ENCODE measurements around the gene PTPRC.

Gene PTPRC

DNA sequence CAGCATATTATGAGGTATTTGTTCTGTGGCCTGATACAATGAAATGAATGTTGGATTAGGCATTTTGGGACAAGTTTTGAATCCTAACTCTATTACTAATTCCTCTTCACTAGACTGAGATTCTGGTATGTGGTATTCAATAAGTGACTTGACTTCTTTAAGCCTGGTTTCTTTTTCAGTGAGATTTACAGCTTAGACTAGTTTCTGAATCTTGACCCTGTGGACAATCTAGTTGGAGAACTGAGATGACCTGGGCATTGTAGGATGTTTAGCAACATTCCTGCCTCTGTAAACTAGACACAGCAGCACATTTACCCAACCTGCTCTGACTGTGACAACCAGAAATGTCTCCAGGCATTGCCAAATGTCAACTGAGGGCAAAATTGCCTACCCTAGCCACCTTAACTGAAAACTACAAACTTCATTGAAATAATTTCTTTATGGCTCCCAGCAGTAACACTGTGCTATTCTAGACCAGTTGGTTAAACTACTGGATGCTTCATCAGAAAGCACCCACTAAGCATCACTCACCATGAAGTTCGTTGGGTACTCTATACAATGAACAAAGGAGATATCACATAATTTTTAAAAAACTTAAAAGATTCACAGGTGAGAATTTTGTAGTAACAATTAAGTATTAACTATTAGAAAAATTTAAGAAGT, 16.8 kb downstream of the PTPRC start:
- H3K27ac ChIP-seq: no peak overlapping the region
- TF ChIP-seq, protein P1, sequence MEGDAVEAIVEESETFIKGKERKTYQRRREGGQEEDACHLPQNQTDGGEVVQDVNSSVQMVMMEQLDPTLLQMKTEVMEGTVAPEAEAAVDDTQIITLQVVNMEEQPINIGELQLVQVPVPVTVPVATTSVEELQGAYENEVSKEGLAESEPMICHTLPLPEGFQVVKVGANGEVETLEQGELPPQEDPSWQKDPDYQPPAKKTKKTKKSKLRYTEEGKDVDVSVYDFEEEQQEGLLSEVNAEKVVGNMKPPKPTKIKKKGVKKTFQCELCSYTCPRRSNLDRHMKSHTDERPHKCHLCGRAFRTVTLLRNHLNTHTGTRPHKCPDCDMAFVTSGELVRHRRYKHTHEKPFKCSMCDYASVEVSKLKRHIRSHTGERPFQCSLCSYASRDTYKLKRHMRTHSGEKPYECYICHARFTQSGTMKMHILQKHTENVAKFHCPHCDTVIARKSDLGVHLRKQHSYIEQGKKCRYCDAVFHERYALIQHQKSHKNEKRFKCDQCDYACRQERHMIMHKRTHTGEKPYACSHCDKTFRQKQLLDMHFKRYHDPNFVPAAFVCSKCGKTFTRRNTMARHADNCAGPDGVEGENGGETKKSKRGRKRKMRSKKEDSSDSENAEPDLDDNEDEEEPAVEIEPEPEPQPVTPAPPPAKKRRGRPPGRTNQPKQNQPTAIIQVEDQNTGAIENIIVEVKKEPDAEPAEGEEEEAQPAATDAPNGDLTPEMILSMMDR (conservative IDR thresholded peaks at IDR 0.05): no peak
- no peak for TF ChIP-seq ZFX (IDR thresholded peaks at IDR 0.05)

DNA sequence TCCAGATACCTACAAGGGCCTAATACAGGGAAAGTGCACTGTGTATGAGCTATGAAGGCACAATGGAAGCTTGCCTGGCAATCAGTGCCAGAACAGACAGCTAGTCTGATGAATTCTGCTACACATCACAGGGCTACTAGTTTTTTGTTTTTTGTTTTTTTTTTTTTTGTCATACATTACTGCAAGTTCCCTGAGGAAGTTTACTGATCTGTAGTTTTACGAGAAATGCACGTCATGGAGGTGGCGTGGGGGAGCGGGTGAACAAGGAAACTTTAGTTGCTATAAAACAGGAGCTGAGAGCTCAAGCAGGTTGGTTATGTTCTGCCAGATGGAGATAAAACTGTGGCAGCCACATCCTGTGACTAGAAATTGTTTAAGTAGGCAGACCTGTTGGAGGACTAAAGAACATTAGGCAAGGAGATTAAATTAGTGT, 17.7 kb downstream of the PTPRC start:
- peak overlapping the region; percentile 52; the same call in 1 of the 2 replicates for H3K27ac ChIP-seq
- TF ChIP-seq ZFX (IDR thresholded peaks at IDR 0.05): no peak
- TF ChIP-seq, protein P1 (conservative IDR thresholded peaks at IDR 0.05): no peak

DNA sequence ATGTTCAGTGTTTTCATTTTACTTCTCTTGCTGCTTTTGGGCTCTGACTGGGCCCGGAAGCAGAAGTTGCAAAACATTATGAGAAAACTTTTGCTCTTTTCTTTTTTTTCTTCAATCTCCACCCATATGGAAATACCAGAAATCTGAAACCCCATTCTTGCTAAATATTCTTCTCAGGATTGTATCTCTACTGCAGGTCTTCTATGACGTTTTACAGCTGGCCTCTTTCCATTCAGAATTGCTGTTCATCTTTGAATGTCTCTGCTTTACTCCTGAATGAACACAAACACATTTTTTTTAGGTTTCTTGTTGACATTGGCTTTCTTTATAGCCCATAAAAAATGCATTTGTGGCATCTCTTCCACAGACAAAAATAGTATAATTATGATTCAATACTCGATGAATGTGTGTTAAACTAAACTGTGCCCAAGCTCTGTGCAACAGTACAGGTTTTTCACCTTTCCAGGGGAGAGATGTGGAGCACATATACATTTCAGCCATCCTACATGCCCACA, 18.8 kb downstream of the PTPRC start:
- H3K27ac ChIP-seq: no peak overlapping the region
- TF ChIP-seq, protein P1 (conservative IDR thresholded peaks at IDR 0.05): no peak
- no peak for TF ChIP-seq ZFX (IDR thresholded peaks at IDR 0.05)

DNA sequence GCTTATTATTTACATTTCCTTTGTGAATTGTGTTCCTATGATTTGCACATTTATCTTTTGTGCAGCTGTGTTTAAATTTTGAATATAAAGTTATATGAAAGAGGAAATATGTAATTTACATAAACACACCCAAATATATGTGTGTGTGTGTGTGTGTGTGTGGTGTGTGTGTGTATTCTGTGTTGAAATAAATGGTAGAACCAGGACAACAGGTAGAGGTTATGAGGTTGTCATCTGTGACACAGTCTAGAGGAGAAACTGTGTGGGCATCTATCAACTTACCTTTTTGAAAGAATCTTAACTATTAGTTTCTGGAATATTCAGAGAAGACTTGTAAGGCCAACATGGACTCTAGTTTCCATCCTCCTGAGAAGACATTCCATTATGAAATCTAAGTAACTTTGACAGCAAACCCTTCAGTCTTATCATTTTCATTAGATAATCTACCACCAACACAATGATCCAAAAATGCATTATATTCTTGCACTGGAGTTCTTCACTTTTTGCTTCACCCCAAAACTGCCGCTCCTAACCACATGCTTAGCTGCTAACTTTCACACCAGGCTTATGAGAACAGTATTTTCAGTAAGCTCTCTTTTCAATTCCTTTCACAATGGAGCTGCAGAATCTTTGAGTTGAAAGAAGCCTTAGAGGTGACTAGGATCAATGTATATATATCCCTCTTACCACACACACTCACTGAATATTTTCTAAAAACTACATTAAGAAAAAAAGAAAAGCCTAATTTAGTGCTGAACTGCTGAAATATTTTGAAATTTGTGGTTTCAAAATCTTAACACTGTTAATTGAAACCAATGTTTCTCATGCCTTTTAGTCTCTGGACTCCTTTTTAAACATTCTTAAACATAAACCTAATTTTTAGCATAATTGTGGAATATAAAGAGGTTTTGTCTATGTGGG, 21.8 kb downstream of the PTPRC start:
- no peak for TF ChIP-seq ZFX (IDR thresholded peaks at IDR 0.05)
- H3K27ac ChIP-seq: no peak overlapping the region

DNA sequence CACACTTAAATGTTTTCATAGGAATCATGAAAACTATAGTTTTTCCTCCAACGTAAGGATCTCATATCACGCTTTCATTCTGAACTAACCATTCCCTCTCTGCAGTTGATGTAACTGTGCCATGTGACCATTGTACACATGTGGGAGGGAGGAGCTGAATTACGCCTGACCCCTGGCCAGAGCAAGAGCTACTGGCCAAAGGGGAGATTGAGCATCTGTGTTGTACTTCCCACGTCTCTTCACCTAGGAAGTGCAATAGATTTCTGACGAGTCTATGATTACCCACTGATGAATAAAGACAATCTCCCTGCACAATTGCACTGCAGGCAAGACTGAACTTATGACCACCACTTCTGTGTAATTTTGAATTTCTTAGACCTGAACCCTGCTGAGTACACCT, 24.0 kb downstream of the PTPRC start:
- TF ChIP-seq, protein P1 (conservative IDR thresholded peaks at IDR 0.05): no peak
- no peak for TF ChIP-seq ZFX (IDR thresholded peaks at IDR 0.05)

DNA sequence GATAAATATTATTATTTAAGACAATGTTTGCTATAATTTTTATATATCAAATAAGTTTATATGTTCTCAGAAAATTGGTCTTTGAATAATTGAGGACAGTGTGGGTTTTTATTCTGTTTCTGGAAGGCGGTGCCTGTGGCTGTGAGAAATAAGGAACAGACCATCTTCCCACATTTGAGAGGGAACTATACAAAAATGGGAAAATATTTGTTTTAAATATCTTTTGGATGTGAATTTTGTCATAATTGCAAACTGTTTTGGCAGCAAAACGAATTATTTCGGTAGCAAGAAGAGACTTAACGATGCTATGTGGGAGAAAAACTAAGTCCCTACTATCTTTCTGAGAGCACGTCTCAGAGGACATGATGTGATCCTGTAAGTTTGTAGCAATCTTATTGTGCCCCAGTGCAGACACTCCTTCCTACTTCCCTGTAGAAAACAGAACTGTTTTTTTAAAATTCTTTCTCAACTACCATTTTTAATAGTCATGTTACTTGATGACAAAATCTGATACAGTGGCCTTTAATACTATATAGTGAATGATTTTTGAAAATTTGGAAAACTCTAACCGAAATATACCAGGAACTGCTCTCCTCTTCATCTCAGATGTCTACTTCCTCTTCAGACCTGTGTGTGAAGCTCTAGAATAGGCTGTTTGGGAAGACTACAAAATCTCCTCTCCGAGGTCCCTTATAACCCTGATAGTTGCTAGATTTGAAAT, 25.4 kb downstream of the PTPRC start:
- H3K27ac ChIP-seq: no peak overlapping the region

More for the DNA sequence above, 24.0 kb downstream of the PTPRC start:
- H3K27ac ChIP-seq: no peak overlapping the region

DNA sequence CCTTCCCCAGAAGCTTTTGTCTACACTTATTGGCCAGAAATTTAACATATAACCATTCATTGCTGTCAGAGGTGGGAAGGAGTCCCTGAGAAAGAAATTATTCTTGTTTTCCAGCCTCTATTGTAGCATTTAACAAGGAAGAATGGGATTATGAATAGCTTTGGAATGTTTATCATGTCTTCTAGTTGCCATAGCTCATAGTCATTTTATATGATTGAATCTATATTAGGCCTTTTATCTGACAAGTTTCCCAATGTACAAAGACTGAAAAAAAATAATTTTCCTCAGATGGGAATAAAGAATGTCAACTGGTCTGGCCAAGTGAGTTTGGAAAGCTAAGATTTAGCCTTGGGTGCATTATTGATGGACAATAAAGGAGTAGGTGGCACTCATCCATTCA, 28.3 kb downstream of the PTPRC start:
- no peak for TF ChIP-seq ZFX (IDR thresholded peaks at IDR 0.05)
- TF ChIP-seq, protein P1 (conservative IDR thresholded peaks at IDR 0.05): no peak
- no peak overlapping the region for H3K27ac ChIP-seq

More for the DNA sequence above, 25.4 kb downstream of the PTPRC start:
- TF ChIP-seq, protein P1 (conservative IDR thresholded peaks at IDR 0.05): no peak
- no peak for TF ChIP-seq ZFX (IDR thresholded peaks at IDR 0.05)
